Type B pancreatic cell (in vitro differentiated cells): Measurements from ENCODE around the gene LIX1L. TPM values are rescaled to one million over a fixed set of nuclear protein-coding genes. Genes with fewer than 3 reads are reported as not detected.

Experiments used
- DNase-seq: peaks from one replicate; pipeline ENCODE4 v3.0.0; 2021; ENCODE audit warnings: mixed read lengths; ENCODE audit not compliant: unreplicated experiment; ENCODE audit errors: extremely low spot score
- H3K27ac Mint-ChIP-seq: 2 replicates; pipeline ENCODE4 v1.8.0; 2021; ENCODE audit warnings: mild to moderate bottlenecking, mixed read lengths
- H3K27me3 Mint-ChIP-seq: 2 replicates; pipeline ENCODE4 v1.8.0; 2021; ENCODE audit warnings: mixed read lengths
- H3K36me3 Mint-ChIP-seq: 2 replicates; pipeline ENCODE4 v1.8.0; 2021; ENCODE audit warnings: mixed read lengths
- H3K4me1 Mint-ChIP-seq: one replicate; pipeline ENCODE4 v1.8.0; 2021; ENCODE audit warnings: mixed read lengths; ENCODE audit not compliant: unreplicated experiment
- H3K4me3 Mint-ChIP-seq: 2 replicates; pipeline ENCODE4 v1.8.0; 2021; ENCODE audit warnings: mild to moderate bottlenecking, mixed read lengths
- H3K9me3 Mint-ChIP-seq: 2 replicates; pipeline ENCODE4 v1.8.0; 2021; ENCODE audit warnings: mixed read lengths
- CTCF ChIP-seq: fragments of 200-600 bp; sonication (generic); conservative IDR thresholded peaks from 2 replicates; pipeline ENCODE4 v1.5.0; 2021; ENCODE audit warnings: antibody characterized with exemption, mild to moderate bottlenecking
- total RNA-seq: library from RNA; stranded (reverse); gene quantifications from 2 replicates; pipeline ENCODE4 v1.2.1, GENCODE V29; 2021; ENCODE audit warnings: low replicate concordance

The LIX1L gene
- total RNA-seq, 1 donor from 2014 or later, result 24.2 TPM

GRCh38 chr1:145993618-145994390 is 36.0 kb upstream of the LIX1L start:
- H3K4me1 Mint-ChIP-seq, result peaks cover 47% of the 10 kb centered on the region
- H3K27ac Mint-ChIP-seq, result peak overlapping the region; percentile 4
- no peak for DNase-seq

GRCh38 chr1:145992958-145993617 is 35.3 kb upstream of the LIX1L start:
- Mint-ChIP-seq H3K27me3 (no peaks in the 10 kb centered on the region), H3K4me1 (peaks cover 46% of the 10 kb centered on the region), H3K27ac (peak overlapping the region; percentile 4), H3K9me3 (no peaks in the 10 kb centered on the region), H3K4me3 (peak overlapping the region; percentile 92), H3K36me3 (peaks cover 32% of the 10 kb centered on the region)
- no peak for DNase-seq
- no peak for TF ChIP-seq CTCF

More at GRCh38 chr1:145993618-145994390, 36.0 kb upstream of the LIX1L start:
- peak overlapping the region; percentile 92 for H3K4me3 Mint-ChIP-seq
- peaks cover 32% of the 10 kb centered on the region for H3K36me3 Mint-ChIP-seq
- TF ChIP-seq CTCF, result no peak
- no peaks in the 10 kb centered on the region for H3K27me3 Mint-ChIP-seq
- no peaks in the 10 kb centered on the region for H3K9me3 Mint-ChIP-seq

- H3K9me3 Mint-ChIP-seq, result no peaks in the 10 kb centered on the region
- H3K4me3 Mint-ChIP-seq, result peak overlapping the region; percentile 70
- no peak for TF ChIP-seq CTCF
- DNase-seq, result no peak
- H3K27ac Mint-ChIP-seq, result no peak overlapping the region
- H3K4me1 Mint-ChIP-seq, result peaks cover 46% of the 10 kb centered on the region
- H3K27me3 Mint-ChIP-seq, result no peaks in the 10 kb centered on the region
- peaks cover 32% of the 10 kb centered on the region for H3K36me3 Mint-ChIP-seq
These were observed 34.7 kb upstream of the LIX1L start for GRCh38 chr1:145992502-145992936.

- Mint-ChIP-seq H3K36me3 (peaks cover 32% of the 10 kb centered on the region), H3K9me3 (no peaks in the 10 kb centered on the region), H3K27me3 (no peaks in the 10 kb centered on the region), H3K4me1 (peaks cover 41% of the 10 kb centered on the region), H3K27ac (peak overlapping the region; percentile 59), H3K4me3 (peak overlapping the region; percentile 34)
- DNase-seq, result no peak
- TF ChIP-seq CTCF, result no peak
These were observed 34.1 kb upstream of the LIX1L start for GRCh38 chr1:145991735-145992412.

GRCh38 chr1:145990249-145990855 is 32.5 kb upstream of the LIX1L start:
- peaks cover 42% of the 10 kb centered on the region for H3K4me1 Mint-ChIP-seq
- no peaks in the 10 kb centered on the region for H3K27me3 Mint-ChIP-seq
- peaks cover 29% of the 10 kb centered on the region for H3K36me3 Mint-ChIP-seq
- no peaks in the 10 kb centered on the region for H3K9me3 Mint-ChIP-seq
- H3K27ac Mint-ChIP-seq, result peak overlapping the region; percentile 72
- TF ChIP-seq CTCF, result no peak
- DNase-seq, result no peak
- peak overlapping the region; percentile 63 for H3K4me3 Mint-ChIP-seq
